ENCODE data around the gene UQCR10.

- no peak for TF ChIP-seq EZH2phosphoT487 (IDR thresholded peaks at IDR 0.05)
- TF ChIP-seq CTCF (IDR thresholded peaks at IDR 0.05), result no peak
These were observed 49.0 kb downstream of the UQCR10 start for GRCh38 chr22:29816128-29816527.

Data from neural progenitor cell (in vitro differentiated cells).